Measurements from ENCODE around the gene LTA4H.
A peak's percentile ranks its signal among the peaks of the same experiment; 100 is the strongest.
"Not testable (repeated sequence)": the region's sequence is repeated elsewhere in the genome, so short reads cannot be mapped to it uniquely, and the experiment has no call there.

LTA4H gene

GRCh38 chr12:96035283-96036236, at the start of gene LTA4H:
LTA4H (minus strand) TSS chr12:96035587; CDS start chr12:96035519, 68 bp downstream.
- peak; percentile 90 to 96 for DNase-seq (ENCODE audit: low read depth in 2 of 2)

- DNase-seq (ENCODE audit: low read depth in 2 of 2), result no peak
Measured at GRCh38 chr12:96084624-96085023, 49.2 kb upstream of the LTA4H start.

DNA sequence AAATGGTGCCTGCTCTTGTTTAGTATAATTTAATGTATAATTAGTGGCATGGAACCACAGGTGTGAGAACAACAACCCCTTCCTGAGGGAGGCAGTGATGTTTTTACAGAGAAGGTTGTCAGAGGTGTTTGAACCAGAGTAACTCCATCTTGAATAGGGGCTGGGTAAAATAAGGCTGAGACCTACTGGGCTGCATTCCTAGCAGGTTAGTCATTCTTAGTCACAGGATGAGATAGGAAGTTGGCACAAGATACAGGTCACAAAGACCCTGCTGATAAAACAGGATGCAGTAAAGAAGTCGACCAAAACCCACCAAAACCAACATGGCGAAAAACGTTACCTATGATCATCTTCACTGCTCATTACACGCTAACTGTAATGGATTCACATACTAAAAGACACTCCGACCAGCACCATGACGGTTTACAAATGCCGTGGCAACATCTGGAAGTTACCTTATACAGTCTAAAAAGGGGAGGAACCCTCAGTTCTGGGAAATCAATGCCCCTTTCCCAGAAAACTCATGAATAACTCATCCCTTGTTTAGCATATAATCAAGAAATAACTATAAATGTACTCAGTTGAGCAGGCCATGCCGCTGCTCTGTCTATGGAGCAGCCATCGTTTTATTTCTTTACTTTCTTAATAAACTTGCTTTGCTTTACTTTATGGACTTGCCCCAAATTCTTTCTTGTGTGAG, 47.8 kb upstream of the LTA4H start:
- DNase-seq (ENCODE audit: low read depth in 2 of 2), result no peak

DNA sequence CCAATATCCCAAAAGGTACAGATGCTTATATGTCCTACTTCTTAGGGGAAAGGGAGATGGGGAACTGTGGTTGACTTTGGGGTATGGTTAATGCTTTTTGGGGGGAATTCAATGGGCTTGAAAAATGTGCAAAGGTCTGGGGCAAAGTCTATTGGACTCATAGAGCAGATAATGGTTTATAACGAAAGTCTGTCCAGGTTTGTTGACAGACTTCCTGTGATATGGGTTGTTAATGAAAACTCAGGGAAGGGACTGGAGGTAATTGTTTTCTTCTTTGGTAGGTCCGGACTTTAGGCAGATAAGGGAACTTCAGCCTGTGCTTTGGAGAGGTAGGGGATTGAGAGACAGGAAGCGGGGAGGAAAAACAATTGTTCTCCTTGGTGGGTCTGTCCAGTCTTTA, 46.2 kb upstream of the LTA4H start:
- DNase-seq (ENCODE audit: low read depth in 2 of 2), result no peak

- no peak for DNase-seq (ENCODE audit: low read depth in 2 of 2)
Measured at GRCh38 chr12:96078231-96079135, 43.1 kb upstream of the LTA4H start.

DNA sequence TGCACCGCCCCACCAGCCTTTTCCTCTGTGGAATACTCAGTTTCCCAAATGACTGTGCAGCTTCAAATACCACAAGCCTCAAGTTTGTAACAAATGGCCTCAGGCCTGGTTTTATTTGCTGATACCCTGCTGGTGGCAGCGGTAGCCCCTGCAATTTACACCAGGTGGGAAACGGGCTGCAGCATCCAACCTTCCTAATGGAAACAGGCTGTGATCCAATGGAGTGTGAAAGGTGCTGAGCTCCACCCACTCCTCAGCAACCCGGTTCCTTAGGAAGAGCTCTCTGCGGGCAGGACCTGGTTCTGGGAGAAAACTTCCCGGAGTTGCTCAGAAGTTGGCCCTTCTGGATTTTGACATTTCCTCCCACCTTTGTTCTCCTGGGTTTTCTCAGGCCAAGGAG, 41.7 kb upstream of the LTA4H start:
- no peak for DNase-seq (ENCODE audit: low read depth in 2 of 2)

- no peak for DNase-seq (ENCODE audit: low read depth in 2 of 2)
Measured at GRCh38 chr12:96075560-96075959, 40.2 kb upstream of the LTA4H start.

DNA sequence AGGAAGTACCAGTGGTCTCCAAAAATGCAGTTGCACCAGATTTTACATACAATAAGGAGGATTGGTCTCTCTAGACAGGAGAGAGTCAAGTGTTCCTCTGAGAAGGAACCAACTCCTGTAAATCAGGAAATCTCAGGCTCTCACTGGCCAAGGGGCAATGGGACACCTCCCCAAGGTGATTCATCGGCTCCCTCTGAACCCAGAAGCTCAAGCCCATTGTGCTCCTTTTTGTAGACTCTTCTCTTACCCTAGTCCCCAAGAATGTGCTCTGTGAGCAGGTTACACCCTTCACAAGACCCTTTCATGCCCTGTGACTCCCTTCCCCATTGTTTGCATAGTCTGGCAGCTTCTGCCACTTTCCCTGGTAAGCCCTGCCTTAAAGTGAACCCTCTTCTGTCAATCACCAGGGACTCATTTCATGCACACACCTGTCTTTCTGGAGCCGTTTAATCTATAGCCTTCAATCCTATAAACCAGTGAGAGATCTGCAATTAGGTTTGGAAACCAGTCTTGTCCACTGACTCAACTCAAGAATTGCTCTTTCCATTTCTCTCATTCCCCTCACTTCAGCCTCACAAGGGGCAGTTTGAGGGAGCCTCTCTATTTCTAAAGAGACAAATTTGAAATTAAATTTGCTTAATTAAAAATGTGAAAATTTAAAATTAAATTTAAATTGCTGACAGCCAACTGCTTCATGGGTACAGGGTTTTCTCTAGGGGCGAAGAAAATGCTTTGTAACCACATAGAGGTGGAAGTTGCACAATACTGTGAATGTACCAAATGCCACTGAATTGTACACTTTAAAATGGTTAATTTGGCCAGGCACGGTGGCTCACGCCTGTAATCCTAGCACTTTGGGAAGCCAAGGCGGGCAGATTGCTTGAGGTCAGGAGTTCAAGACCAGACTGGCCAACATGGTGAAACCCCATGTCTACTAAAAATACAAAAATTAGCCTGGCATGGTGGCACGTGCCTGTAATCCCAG, 38.3 kb upstream of the LTA4H start:
- DNase-seq (ENCODE audit: low read depth in 2 of 2), result no peak

DNA sequence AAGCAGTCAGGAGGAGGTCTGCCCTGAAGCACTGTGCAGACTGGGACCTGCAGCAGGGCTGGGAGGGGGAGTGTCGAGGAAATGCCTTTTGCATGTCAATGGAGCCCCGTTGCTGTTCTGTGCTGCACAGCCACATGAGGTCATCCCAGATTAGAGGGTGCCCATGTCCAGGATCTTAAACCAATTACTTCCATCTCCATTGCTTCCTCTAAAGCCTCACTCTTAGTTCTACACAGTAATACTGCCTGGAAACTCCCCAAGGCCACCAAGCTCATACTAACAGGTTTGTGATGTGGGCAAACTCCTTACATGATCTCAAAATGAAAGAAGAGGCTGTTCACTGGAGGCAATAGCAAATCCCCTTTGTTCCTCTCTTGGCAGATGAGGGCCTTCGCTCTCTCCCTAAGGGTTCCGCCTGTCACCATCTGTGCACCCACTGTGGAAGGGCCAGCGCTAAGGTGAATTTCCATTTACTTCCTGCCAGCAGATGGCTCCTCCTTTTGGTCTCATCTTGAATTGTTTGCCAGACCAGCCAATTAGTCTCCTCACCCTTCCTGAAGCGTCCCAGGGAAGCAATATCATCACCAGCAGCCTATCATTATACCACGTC, 35.4 kb upstream of the LTA4H start:
- no peak for DNase-seq (ENCODE audit: low read depth in 2 of 2)

GRCh38 chr12:96069511-96070231, 34.3 kb upstream of the LTA4H start:
- no peak for DNase-seq (ENCODE audit: low read depth in 2 of 2)

DNA sequence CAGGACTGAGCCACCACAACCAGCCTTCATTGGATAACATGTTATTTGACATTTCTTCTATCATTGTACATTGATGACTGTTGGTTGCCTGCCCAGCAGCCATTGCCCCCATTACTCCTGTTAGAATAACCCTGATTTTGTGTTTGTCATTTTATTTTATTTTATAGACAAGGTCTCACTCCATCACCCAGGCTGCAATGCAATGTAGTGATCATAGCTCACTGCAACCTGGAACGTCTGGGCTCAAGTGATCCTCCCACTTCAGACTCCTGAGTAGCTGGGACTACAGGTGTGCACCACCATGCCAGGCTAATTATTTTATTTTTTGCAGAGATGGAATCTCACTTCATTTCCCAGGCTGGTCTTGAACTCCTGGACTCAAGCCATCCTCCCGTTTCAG, 33.2 kb upstream of the LTA4H start:
- DNase-seq (ENCODE audit: low read depth in 2 of 2), result no peak

- DNase-seq (ENCODE audit: low read depth in 2 of 2), result no peak
Measured at GRCh38 chr12:96068111-96068510, 32.7 kb upstream of the LTA4H start.

GRCh38 chr12:96065776-96066175, 30.4 kb upstream of the LTA4H start:
- not testable (repeated sequence) for DNase-seq (ENCODE audit: low read depth in 2 of 2)

- DNase-seq (ENCODE audit: low read depth in 2 of 2), result no peak
Measured at GRCh38 chr12:96064966-96065365, 29.6 kb upstream of the LTA4H start.

DNA sequence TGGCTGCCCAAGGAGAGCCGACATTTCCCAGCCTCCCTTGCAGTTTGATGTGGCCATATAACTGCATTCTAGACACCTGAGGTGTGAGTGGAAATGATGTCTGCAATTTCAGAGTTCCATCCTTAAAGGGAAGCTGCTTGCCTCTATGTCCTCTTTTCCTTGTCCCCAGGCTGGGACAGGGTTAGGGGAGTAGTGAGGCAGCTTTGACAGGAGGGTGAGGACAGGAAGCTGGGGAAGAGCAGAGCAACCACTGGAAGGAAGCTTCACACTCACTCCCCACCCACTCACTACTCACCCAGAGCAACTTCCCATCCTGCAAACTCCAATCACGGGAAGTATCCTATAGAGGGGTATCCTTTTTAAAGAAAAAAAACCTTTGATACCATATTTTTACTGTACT, 28.9 kb upstream of the LTA4H start:
- no peak for DNase-seq (ENCODE audit: low read depth in 2 of 2)

DNA sequence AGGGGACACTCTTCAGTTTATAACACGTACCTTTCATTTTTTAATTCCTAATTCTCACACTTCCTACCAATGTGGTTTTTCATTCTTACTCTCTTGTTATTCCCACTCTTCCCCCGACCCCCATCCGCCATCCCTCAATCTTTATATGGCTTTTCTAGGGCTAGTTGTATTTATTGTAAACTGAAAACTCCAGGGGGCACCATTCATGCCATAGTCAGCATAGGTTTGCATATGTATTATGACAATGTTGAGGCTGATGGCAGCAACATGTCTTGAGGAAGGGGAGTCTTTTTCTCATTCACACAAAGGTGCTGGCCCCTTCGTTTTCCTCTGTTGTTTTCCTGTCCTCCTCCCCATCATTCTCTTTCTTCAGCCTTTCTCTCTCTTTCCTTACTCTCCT, 27.7 kb upstream of the LTA4H start:
- DNase-seq (ENCODE audit: low read depth in 2 of 2), result no peak

DNA sequence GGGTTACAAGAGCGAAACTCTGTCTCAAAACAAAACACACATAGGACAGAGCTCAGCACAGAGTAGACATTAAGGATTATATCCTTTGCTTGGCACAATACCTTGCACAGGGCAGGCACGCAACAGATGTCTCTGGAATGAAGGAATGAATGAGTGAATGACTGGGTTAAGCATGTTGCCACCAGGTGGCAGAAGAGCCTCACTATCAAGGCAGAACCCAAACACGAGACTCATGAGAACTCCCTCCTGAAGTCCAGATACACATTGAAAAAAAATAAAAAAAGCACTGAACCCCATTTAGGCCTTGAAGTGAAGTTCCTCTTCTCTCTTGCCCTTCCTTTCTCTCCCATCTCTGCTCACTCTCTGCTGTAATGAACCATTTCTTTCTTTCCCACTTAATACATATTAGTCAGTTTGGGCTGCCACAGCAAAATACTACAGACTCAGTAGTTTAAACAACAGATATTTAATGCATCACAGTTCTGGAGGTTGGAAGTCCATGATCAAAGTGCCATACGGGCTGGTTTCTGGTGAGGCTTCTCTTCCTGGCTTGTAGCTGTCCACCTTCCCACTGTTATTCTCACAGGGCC, 26.6 kb upstream of the LTA4H start:
- peak; percentile 34 to 52 for DNase-seq (ENCODE audit: low read depth in 2 of 2)

DNA sequence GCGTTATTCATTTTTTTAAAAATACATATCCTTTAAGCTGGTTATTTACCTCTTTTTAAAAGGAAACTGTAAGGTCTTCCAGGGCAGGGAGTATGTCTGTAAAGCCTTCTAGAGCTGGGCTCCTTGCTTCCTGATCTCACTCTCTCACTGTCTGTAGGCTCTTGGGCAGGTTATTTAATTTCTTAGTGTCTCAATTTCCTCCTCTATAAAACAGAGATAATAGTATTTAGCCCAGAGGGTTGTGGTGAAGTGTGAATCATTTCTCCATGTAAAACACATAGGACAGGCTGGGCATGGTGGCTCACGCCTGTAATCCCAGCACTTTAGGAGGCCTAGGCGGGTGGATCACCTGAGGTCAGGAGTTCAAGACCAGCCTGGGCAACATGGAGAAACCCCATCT, 25.9 kb upstream of the LTA4H start:
- DNase-seq (ENCODE audit: low read depth in 2 of 2), result no peak

DNA sequence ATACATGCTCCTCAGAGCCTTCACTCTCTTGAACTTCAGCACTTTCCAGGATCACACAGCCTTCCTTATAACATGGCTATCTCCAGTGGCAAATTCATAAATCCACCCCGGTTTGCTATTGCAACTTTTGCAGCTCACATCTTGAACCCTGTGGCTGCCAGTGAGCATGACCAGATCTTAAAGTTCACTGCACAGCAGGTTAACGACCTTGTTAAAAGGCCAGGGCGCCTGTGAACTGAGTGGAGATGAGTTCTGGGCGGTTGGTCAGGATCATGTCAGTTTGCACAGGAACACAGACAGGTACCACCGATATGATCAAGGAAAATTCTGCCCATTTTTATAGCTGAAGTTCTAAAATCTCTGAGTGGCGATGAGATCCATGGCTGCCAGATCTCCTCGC, 24.7 kb upstream of the LTA4H start:
- no peak for DNase-seq (ENCODE audit: low read depth in 2 of 2)

Measured in stimulated activated CD8-positive, alpha-beta memory T cell treated with anti-CD3 and anti-CD28 coated beads, Interleukin-15, amount 100 ng/mL, for 4 hours (primary cell).